NK-92 (cell line): ENCODE results near the gene SLC1A3.
"Not testable (repeated sequence)": the region's sequence is repeated elsewhere in the genome, so short reads cannot be mapped to it uniquely, and the experiment has no call there.

Experiments used
- DNase-seq: peaks from one replicate; lab custom pipeline; 2025; ENCODE audit not compliant: unreplicated experiment; lab: John Stamatoyannopoulos, UW

SLC1A3 gene

DNA sequence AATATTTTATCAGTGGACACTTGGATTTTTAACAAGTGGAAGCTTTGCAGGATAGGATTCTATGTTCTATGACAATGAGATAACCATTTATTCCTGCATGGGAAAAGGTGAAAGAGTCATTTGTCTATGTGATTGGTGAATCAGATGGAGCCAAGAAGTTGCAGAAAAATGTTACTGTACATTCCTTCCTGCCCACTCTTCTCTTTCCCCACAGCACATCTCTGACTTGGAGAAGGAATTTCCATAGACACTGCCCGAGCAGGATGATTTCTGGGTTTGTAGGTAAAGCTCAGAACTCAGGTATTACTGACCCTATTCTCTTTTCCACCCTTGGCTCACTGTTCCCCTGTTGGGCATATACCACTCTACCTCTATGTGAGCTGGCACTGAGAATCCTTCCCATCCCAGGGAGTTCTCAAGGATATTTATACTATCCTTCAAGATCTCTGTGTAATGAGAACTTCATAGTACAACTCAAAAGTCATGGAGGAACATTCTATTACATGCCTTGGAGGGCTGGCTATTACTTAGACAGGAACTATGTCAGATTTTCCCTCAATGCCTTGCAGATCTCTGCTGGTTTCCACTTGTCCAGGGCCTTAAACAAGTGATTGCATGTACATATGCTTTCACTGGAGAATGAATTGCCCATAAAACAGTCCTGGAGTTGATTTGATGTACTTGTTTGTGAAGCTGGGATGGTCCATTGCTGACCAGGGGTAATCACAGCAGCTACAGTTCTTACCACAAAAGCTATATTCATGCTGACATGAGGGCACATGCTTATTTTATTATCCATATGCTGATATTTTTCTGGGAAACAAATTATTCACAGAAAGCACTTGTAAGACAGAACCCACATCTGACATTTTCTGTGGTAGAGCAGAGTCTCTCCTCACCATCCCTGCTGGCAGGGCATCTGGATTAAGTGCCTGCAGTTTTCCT, 24.1 kb downstream of the SLC1A3 start:
- no peak for DNase-seq

DNA sequence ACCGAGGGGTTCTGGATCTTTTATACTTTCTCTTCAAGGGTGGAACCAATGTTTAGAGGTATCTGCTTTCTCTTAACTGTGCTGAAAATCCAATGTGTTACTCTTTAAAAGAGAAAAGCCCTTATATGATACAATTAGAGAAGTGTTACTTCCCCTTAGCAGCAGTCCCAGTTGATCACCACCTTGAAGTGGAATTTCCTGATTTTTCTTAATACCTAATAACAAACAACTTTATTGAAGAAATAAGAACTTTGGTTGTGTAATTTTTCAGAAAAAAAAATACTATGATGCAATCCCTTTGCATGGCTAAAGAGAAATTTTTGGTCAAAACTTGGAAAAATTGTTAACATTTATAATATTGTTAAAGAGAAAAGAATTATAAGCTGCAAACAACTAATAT, 24.7 kb downstream of the SLC1A3 start:
- no peak for DNase-seq

DNA sequence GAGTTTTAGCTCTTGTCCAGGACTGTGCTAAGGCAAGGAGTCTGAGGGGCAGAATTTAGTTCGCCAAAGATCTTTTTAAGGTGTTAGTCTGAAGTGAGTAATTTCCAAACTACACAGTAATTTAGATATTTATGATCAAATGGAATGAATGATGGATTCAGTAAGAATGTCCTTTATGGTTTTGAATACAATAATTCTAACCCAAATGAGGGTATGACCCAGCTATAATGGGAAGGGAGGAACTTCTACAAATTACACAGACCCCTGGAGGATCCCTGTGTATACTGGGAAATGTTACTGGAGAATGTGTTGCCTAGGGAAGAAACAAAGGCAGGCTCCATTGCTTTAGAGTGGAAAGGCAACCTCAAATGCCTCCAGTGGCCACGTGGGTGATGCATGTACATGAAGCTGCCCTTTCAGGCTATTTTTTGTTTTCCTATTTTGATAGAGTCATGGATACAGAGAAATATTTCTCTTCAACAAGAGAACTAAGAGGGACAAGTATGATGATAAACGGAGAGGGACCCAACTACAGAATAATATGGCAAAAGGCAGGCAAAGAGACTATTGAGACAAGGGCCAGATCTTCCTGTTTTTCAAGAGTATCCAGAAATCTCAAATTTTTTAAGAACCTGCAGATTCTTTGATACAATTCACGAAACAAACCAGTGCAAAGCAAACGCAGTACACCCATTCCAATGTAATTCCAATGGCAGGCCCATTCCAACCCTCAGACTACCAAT, 25.4 kb downstream of the SLC1A3 start:
- no peak for DNase-seq

DNA sequence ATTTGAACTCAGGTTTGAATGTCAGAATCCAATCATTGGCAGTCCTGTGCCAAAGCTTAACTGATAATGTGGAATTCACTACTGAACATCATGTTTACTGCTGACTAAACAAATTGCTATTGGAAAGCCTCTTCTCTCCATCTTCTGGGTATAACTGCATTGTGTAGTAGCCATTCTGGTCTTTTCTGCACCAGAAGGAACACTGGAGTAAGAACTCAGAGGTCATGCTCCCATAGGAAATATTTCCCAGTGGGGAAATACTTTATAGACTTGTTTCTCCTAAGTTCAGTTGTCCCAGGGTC, 25.9 kb downstream of the SLC1A3 start:
- no peak for DNase-seq

DNA sequence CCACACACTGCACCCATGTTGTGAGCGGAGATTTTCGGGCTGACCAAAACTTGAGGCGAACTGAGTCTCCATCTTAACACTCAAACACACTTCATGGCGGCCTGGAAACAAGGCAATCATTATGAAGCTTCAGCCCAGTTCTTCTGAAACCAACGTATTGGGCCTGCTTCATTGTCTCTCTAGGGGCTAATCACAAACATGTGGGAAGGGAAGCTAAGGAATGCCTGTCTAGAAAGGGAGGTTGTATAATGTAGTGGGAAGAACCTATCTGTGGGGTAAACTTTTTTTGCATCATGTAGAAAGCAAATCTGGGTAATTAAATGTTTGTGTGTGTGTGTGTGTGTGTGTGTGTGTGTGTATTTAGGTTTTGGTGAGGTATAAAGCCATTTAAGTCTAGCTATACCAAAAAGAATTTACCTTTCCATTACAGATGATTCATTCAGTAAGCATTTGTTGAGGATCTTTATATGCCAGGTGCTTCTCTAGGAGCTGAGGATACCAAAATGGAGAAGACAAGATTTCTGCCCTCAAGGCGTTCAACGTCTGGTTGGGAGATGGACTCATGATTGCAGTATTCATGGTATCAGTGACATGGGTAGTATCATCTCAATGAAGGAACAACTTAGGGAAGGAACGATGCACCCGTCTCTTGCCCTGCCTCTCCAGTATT, 29.4 kb downstream of the SLC1A3 start:
- no peak for DNase-seq

DNA sequence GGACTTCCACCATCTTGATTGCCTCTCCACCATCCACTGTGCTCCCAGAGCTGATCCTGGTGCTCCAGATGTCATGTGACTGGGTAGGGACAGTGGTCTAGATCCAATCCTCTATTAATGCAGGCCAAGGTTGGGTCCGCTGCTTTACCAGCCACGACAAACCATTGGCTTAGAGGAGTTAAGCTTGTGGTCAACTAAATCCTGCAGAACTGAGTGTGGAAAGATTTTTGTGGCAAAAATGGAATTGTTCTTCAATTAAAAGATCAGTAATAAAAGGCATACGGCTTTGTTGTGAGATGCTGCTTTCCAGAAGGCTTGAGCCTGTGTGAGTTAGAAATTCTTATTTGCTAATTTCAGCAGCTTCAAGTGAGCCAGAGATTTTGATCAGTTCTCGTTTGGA, 30.7 kb downstream of the SLC1A3 start:
- DNase-seq, result no peak

DNA sequence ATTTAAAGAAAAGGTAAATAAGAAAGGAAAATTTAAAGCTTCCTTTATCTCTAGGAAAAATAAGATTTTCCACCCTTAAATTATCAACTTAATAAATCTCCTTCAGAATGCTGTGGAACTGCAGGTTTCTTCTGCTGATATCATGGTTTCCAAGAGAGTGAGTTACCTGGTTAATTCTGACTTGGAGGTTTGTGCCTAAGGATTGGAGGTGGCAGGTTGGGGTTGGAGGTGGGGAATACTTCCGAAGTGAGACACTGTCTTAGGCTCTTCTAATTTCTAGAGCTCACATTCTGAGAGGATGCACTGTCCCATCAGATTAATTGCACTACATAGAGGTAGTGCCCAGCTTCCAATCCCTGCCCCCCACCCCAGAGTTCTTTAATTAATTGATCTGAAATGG, 31.1 kb downstream of the SLC1A3 start:
- DNase-seq, result no peak

DNA sequence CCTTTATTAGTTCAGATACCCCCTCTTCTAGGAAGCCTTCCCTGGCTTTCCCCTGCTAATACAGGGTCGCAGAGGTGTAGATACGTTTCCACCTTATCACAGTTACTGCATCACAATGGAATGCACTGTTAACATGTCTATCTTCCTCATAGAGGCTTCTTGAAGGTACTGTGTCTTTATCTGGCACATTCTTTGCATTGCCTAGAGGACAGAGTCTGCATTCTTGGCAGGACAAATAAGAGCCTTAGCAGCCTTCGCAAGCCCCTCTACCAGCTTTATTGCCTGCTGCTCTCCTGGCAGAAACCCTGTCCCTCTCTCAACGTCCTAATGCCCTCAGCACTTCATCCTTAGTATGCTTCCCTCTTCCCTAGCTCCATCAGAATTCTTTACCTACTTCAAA, 31.6 kb downstream of the SLC1A3 start:
- no peak for DNase-seq

DNA sequence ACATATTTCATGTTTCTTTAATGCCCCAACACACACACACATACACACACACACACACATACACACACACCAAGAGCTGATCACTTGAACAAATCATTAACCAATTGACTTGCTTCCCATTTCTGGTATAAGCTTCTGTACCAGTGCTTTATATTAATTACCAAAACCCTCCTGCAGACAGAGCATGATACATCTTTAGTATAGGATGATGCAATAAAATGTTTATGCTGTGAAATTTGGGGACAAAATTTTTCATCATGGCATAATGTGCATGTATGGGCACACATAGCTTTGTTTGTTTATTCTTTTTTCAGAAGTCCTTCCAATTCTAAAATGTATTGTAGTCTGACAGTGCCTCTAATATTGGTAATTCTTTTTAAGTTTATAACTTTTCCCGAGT, 34.5 kb downstream of the SLC1A3 start:
- no peak for DNase-seq

DNA sequence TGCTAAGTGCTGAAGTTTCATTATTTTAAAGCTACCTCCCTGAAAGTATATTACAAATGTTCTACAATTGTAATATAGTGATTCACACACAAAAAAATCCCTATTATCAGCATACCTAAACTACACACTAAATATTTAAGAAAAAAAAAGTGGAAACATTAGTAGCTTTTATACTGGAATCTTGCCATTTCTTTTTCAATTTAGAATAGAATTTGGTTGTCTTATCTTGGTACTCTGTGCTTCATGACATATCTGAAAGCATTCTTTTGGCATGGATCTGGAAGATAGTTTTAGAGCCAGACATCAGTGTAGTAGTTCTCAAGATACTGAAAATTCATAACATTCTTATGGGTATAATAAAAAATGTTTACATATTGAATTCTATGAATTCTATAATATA, 35.0 kb downstream of the SLC1A3 start:
- DNase-seq, result no peak

DNA sequence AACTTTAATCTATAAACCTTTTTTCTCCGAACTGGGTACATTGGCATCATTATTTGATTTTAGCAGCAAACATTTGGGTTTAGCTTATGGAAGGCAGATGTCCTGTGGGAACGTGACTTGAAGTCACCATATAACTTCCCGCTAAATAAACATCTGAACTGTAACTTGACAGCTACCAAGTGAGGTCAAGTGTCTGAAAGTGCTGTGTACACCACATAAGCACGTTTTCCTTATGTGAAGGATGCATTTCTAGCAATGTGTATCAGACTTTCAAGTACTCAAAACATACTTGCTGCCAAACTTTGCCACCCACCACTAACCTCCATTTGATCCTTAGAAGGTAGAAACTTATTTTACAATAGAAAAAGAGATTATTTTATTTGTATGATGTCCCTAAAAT, 35.7 kb downstream of the SLC1A3 start:
- DNase-seq, result no peak

DNA sequence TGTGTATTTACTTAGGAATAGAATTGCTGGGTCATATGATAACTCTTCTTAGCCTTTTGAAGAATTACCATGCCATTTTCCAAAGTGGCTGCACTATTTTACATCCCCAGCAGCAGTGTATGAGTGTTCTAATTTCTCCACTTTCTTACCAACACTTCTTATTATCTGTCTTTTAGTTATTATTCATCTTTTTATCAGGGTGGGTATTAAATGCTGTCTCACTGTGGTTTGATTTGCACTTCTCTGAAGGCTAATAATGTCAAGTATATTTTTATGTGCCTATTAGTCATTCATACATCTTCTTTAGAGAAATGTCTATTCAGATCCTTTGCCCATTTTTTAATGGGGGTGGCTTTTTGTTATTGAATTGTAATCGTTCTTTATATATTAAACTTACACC, 36.8 kb downstream of the SLC1A3 start:
- no peak for DNase-seq

DNA sequence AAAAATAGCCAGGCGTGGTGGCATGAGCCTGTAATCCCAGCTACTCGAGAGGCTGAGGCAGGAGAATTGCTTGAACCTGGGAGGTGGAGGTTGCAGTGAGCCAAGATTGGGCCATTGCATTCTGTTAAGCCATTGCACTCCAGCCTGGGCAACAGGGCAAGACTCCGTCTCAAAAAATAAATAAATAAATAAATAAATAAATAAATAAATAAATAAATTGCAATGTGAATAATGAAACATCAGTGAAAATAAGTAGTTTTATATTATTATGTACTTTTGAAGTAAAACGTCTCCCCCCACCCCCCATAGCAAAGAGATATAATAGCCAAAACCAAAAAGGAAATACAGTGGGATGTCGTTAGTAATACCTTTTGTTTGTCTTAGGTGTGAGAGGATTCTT, 37.4 kb downstream of the SLC1A3 start:
- DNase-seq, result not testable (repeated sequence)

DNA sequence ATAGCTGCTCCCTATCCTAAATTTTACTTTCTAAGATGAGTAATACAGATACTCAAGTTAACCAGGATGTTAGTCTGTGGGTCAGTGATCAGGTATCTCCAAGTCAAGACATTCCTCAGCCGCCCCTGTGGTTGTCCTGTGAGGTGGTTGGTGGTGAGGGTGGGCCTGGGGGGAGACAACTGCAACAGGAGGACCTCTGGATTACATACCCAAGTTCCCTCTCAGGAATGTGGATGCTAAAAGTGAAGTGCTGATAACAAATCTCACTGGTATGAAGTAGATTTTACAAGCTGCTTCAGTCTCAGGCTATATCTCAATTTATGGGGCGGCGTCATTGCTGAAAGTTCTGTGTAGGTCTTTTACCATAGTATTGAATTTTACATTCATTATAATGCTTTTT, 38.3 kb downstream of the SLC1A3 start:
- DNase-seq, result no peak

DNA sequence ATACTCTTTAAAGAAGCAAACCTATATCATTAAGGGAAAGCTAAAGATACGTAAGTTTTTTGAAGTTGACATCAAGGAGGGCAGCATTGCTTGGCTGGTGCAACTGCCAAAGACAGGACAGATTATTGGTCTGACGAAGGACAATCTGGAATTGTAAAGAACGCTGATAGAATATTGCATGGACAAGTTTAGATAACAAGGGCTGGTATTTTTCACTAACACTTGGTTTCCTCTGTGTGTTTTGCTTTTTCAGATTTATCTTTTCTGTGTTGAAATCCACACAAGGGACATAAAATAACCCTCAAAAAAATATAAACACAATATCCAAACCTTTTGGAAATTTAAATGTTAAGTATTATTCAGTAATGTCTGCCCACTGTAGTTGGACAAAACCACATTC, 39.7 kb downstream of the SLC1A3 start:
- no peak for DNase-seq

DNA sequence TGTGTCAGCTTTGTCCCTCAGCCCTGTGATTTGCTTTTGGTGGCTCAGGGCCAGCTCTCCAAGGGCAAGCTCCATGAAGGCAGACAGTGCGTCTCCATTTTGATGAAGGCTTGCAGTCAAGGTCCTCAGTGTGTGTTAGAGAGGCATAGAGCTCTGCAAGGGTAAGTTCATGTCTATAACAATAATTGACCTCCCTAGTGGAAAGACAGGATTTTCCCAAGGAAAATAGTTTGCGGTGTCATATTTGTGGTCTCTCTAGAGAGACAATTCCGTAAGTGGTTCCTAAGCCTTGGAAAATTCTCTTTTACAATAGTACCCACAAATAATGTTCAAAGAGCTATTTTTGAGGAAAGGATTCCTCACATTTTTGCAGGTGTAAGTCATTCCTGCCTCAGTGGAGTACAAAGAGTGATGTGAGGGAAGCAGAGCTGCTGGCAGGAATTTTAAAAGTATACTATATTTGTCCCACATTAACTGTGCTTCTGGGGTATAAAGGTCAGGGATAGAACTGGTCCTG, 40.2 kb downstream of the SLC1A3 start:
- no peak for DNase-seq

DNA sequence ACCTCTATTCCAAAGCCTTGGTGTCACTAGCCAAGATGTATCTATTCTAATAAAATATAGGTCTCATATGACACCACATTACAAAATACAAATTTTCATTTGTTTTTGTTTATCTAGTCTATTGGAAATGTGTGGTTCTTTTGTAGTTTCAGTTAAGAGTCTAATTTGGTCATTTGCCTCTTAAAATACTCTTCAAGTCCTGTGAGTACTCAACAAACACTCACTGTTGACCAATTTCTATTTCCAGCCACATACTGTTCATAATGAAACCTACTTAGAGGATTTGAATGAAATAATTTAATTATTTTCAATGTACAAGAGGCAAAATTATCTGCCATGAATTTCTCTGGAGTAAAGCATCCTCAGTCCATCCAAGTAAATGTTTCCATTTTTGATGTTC, 40.6 kb downstream of the SLC1A3 start:
- DNase-seq, result no peak

DNA sequence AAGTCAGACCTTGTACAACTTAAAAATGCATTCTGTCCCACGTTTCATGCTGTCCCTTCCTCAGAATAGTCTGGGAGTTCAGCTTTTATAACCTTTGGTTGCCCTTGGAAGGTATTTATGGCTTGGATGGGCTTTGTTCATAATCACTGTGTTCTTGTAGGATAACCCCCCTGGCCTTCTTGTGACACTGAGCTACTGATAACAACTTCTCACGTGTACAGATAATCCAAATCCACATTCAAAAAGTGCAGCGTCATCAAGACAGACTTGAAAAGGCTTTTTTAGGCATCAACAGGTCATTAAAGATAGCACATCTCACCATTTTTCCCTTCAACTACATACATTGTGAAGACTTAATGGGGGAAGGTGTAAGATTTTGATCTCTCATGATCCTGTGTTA, 42.0 kb downstream of the SLC1A3 start:
- DNase-seq, result no peak

DNA sequence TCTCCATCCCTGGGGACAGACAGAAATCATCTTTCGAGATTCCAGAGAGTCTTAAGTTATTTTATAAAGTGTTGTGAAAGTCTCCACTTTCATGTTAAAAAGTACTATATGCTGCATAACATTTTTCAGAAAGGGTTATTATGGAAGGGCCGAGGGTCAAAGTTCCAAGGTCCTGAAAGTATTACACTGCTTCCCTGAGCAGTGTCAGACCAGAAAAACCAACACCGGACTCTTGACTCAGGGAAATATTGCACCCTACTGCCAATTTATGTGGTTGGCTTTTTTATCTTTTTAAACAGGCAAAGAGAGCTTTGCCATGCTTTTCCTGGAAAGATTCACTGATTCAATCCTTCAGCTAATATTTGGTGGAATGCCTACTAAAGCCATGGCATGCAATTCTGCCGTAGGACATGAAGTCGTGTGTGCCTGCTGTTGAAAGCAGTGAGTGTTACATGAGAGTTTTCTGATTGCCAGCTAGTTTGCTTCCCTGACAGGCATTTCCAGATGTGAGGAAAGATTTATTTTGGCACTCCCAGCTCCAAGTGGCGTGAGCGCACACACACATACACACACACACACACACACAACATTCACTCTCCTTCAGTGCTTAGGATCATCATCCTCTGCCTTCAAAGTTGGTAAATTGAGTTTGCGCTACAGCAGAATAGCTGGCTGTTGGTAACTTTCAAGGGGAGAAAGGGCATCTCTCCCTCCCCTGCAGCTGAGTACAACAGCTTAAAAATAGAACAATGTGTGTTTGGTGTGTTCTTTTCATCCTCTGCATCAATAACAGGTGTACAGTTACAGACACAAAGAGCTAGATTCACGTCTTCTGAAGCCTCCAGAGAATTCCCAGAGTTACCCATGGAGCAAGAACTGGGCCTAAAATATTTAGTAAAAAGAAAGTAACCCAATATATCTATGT, 45.6 kb downstream of the SLC1A3 start:
- no peak for DNase-seq

DNA sequence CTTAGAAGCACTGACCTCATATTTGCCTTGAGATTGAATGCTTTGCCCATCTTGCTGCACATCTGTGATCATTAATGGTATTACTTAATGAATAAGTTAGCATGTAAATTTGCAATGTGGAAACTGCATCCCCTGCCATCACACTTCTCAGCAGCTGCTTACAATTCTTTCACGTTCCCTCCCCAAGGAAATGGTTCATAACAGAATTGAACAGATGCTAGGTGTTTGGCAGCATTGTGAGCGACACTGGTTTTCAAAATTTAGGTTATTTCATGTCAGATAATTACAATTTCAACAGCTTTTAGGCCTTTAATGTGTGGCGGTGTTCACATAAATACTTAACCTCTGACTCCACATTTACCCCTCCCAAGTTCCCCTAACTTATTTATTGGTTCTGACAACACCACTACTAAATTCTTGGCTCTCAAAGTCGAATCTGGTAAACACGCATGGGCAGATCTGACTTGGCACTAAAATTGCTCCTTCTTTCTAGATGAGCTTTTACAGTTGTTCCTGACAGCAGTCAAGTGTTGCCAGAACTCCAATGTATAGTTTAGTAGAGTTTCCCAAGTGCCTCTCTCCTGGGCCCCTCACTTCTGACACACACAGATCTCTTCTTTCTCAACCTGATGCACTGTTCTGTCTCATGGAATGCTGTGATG, 46.8 kb downstream of the SLC1A3 start:
- no peak for DNase-seq
